Naive B cell (primary cell): ENCODE results near the gene DIMT1. TPM values are rescaled to one million over a fixed set of nuclear protein-coding genes. Genes with fewer than 3 reads are reported as not detected.

Source experiments
- ATAC-seq, 2 donors: fragments of 150-1000 bp; cut with Tn5 transposase; 2 replicates each; pipeline ENCODE4 v1.10.0; 2021; ENCODE audit warnings: low read depth in 2 of 2, mild to moderate bottlenecking in 2 of 2, moderate library complexity in 2 of 2
- DNase-seq: peaks from one replicate; pipeline ENCODE4 v3.0.0; 2022
- H3K27ac Mint-ChIP-seq, 6 donors: one replicate each; pipeline ENCODE4 v1.8.0; 2020 to 2022; ENCODE audit warnings: mild to moderate bottlenecking in 6 of 6, mixed read lengths in 6 of 6, moderate library complexity in 5 of 6, inconsistent platforms in 2 of 6
- H3K27me3 Mint-ChIP-seq, 3 donors: one replicate each; pipeline ENCODE4 v1.8.0; 2021 to 2022; ENCODE audit warnings: mixed read lengths in 3 of 3, mild to moderate bottlenecking in 1 of 3
- H3K36me3 Mint-ChIP-seq, 2 donors: one replicate each; pipeline ENCODE4 v1.8.0; 2020 to 2022; ENCODE audit warnings: mixed read lengths in 2 of 2, inconsistent platforms in 1 of 2, mild to moderate bottlenecking in 1 of 2
- H3K4me1 Mint-ChIP-seq, 3 donors: one replicate each; pipeline ENCODE4 v1.8.0; 2020 to 2022; ENCODE audit warnings: mixed read lengths in 3 of 3, inconsistent platforms in 1 of 3, mild to moderate bottlenecking in 1 of 3, moderate library complexity in 1 of 3
- H3K4me3 Mint-ChIP-seq, 8 donors: one replicate each; pipeline ENCODE4 v1.8.0; 2020 to 2022; ENCODE audit warnings: mild to moderate bottlenecking in 8 of 8, mixed read lengths in 8 of 8, moderate library complexity in 8 of 8, inconsistent platforms in 2 of 8
- H3K9me3 Mint-ChIP-seq, 7 donors: one replicate each; pipeline ENCODE4 v1.8.0; 2020 to 2022; ENCODE audit warnings: mixed read lengths in 7 of 7, mild to moderate bottlenecking in 5 of 7, inconsistent platforms in 2 of 7, moderate library complexity in 1 of 7
- polyA plus RNA-seq, 6 donors: library from polyadenylated mRNA; unstranded; fragments of 300-500 nt; fragmentation: Illumina TruSeq; gene quantifications; one replicate each; pipeline ENCODE4 v1.2.3, GENCODE V29; 2021; ENCODE audit warnings: low read depth in 6 of 6

DIMT1 gene
- polyA plus RNA-seq, 6 donors from 2014 or later: 36.4 to 52.6 (median 44.7) TPM

DNA sequence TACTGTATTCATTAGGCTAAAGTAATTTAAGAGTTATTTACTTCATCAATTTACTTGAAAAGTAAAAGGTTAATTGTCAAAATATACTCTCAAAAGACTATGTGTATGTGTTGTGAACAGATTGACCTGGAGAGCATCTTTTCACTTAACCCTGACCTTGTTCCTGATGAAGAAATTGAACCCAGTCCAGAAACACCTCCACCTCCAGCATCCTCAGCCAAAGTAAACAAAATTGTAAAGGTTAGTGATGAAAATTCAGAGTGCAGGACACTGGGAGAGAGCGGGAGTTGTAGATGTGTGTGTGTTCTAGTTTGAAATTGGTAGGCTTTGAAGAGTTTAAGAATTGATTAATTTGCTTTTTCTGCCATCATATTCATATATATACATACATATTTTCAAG is 55.8 kb downstream of the DIMT1 start:
- Mint-ChIP-seq H3K4me1 (peaks cover 10 to 16% (median 11%) of the 10 kb centered on the region in 3 donors), H3K27me3 (no peaks in the 10 kb centered on the region), H3K27ac (peak overlapping the region in 2 of 6 donors; percentile 34 to 84), H3K36me3 (no peaks in the 10 kb centered on the region), H3K4me3 (no peak overlapping the region), H3K9me3 (no peaks in the 10 kb centered on the region)
- no peak for ATAC-seq
- no peak for DNase-seq

DNA sequence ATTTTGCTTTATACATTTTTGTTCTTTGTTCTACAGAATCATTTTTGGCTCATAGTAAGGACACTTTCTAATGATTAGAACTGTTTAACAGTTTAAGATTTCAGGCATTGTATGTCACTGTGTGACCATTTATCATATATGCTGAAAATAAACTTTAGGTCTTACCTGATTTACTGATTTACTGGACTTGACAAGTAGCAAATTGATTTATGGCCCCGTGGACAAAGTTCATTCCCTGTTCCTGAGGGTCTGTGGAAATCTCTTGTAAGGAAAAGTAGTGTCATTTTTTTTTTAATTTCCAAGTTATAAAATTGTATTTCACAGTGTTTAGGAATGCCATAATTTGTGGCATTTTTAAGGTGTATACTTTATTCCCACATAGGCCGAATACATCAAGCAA is 57.0 kb downstream of the DIMT1 start:
- DNase-seq: no peak
- Mint-ChIP-seq H3K27ac (peak overlapping the region in 2 of 6 donors; percentile 33 to 73), H3K4me1 (peaks cover 18 to 25% (median 21%) of the 10 kb centered on the region in 3 donors), H3K9me3 (no peaks in the 10 kb centered on the region), H3K36me3 (no peaks in the 10 kb centered on the region), H3K4me3 (no peak overlapping the region), H3K27me3 (no peaks in the 10 kb centered on the region)
- no peak for ATAC-seq

DNA sequence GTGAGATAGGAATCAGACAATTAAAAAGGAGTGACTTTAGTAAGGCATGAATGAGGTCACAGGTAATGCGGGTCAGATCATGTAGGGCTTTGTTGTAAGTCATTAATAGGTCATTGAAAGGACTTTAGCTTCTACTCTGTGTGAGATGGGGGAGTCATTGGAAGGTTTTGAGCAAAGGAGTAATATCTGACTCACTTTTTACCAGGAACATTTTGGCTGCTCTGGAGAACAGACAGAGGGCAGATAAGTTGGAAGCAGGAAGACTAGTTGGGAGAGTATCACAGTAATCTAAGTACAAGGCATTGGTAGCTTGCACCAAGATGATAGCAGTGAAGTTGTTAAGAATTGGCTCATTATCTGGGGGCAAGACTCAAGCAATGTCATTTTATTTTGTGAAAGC is 60.3 kb downstream of the DIMT1 start:
- Mint-ChIP-seq H3K9me3 (no peaks in the 10 kb centered on the region), H3K27me3 (no peaks in the 10 kb centered on the region), H3K27ac (peak overlapping the region in 4 of 6 donors; percentile 6 to 84 (median 54)), H3K36me3 (no peaks in the 10 kb centered on the region), H3K4me1 (peaks cover 30 to 45% (median 43%) of the 10 kb centered on the region in 3 donors), H3K4me3 (no peak overlapping the region)
- ATAC-seq (no peak), DNase-seq (no peak)

DNA sequence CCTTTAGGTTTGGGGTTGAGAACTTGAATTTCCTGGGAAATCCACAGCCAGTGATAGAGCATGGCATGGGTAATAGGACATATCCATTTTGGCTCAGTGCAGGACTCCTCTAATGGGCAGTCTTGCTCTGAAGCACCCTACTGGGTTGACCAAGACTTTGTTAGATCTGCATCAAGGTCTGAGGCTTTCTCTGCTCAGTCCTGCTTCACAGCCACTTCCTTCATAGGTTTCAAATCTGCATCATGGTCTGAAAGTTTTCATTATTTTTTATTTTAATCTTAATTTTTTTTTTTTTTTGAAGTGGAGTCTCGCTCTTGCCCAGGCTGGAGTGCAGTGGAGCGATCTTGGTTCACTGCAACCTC is 61.2 kb downstream of the DIMT1 start:
- DNase-seq (no peak), ATAC-seq (no peak)
- H3K9me3 Mint-ChIP-seq: no peaks in the 10 kb centered on the region
- H3K27ac Mint-ChIP-seq: peak overlapping the region in 4 of 6 donors; percentile 73 to 85 (median 78)
- H3K4me1 Mint-ChIP-seq: peaks cover 34 to 53% (median 50%) of the 10 kb centered on the region in 3 donors
- H3K27me3 Mint-ChIP-seq: no peaks in the 10 kb centered on the region
- H3K36me3 Mint-ChIP-seq: no peaks in the 10 kb centered on the region
- peak overlapping the region in 2 of 8 donors; percentile 39 to 57 for H3K4me3 Mint-ChIP-seq

DNA sequence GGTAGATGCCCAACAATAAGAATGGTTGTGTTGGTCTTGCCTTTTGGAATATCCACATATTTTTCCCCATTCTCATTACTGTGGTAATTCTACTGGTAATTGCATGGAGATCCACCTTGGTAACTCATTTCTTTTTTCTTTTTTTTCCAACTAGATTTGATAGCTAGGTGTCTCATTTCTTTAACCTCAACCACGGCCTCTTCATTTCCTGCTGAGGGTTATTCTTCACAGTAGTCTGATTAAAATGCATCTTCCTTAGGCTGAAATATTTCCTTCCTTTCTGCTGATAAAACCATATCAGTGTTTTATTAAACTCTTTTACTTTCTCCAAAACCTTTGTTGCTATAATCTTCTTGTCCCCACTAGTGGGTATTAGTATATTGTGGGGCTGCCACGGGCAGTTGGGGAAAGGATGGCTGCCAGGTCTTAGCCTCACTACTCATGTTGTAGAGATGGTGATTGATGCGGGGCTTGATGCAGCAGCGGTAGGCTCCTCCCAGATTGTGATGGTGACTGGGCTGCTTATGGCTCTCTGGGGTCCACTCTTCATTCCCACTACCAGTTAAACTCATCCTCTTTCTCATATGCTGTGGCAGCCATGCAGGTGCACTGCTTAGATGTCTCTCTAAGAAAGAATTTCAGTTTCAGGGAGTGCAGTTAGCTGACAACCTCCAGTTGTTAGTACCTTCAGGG is 61.8 kb downstream of the DIMT1 start:
- Mint-ChIP-seq H3K4me3 (peak overlapping the region in 2 of 8 donors; percentile 39 to 57), H3K27me3 (no peaks in the 10 kb centered on the region), H3K9me3 (no peaks in the 10 kb centered on the region), H3K36me3 (no peaks in the 10 kb centered on the region), H3K27ac (peak overlapping the region; percentile 28 to 85 (median 76)), H3K4me1 (peaks cover 34 to 55% (median 53%) of the 10 kb centered on the region in 3 donors)
- ATAC-seq (no peak), DNase-seq (no peak)

DNA sequence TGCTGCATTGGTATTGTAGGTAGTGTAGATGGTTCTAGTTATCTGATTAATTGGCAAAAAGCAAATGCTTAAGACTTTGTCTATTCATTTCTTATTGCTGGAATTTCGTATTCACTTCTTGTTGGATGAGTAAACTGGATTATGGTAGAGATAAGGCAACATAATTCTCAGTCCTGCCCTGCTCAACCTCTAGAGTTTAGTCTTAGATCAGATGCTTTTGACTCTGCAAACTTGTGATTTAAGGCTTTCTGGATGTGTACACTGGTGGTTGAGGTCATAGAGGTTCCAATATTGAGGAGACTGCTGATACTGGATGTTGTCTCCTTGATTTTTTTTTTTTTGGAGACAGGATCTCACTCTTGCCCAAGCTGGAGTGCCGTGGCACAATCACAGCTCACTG is 62.7 kb downstream of the DIMT1 start:
- ATAC-seq: no peak
- no peaks in the 10 kb centered on the region for H3K27me3 Mint-ChIP-seq
- H3K4me1 Mint-ChIP-seq: peaks cover 35 to 55% (median 53%) of the 10 kb centered on the region in 3 donors
- no peak for DNase-seq
- H3K27ac Mint-ChIP-seq: peak overlapping the region in 3 of 6 donors; percentile 27 to 82 (median 78)
- no peaks in the 10 kb centered on the region for H3K36me3 Mint-ChIP-seq
- peak overlapping the region in 1 of 8 donors; percentile 6 for H3K4me3 Mint-ChIP-seq
- H3K9me3 Mint-ChIP-seq: no peaks in the 10 kb centered on the region

DNA sequence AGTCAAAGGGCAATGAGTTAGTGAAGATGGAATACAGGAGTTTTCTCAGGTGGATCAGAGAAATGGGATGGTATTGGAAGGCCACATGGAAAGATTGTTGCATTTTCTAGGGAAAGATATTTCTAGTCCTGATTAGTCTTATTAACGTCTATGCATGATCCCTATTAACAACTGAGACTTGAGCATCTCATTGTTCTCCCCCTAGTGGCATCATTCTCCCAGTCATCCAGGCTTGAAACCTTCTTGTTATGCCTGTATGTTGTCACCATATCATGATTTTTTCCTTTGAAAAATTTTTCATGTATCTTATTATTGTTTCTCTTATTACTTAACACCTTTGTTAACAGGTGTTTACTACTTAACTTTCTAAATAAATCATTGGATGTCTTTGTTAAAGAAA is 63.3 kb downstream of the DIMT1 start:
- no peak for DNase-seq
- ATAC-seq: peak; percentile 41 to 47
- no peaks in the 10 kb centered on the region for H3K36me3 Mint-ChIP-seq
- H3K9me3 Mint-ChIP-seq: no peaks in the 10 kb centered on the region
- no peaks in the 10 kb centered on the region for H3K27me3 Mint-ChIP-seq
- H3K4me1 Mint-ChIP-seq: peaks cover 37 to 55% (median 53%) of the 10 kb centered on the region in 3 donors
- no peak overlapping the region for H3K4me3 Mint-ChIP-seq
- no peak overlapping the region for H3K27ac Mint-ChIP-seq

Other genes with a start within 250 kb of the DIMT1 start
- gene KIF2A, start 97.7 kb downstream of the DIMT1 start, polyA plus RNA-seq: 10 to 100 TPM; 65.4 to 91.7 (median 86.3) TPM
- gene IPO11, start 8.9 kb upstream of the DIMT1 start, polyA plus RNA-seq: 10 to 100 TPM in 4 of 6 donors, 1 to 10 TPM in 2; 8.3 to 12.1 (median 10.4) TPM
- 1 to 10 TPM in 2 of 6 donors, under 1 TPM in 3, not detected in 1; 0.61 to 2.4 (median 0.93) TPM for gene LRRC70, start 174.9 kb upstream of the DIMT1 start, polyA plus RNA-seq